Heart left ventricle (tissue), 16 donors: ENCODE measurements around the gene STPG1. TPM values are rescaled to one million over a fixed set of nuclear protein-coding genes. Genes with fewer than 3 reads are reported as not detected.

ENCODE experiments used
- ATAC-seq, 4 donors: fragments of 200-7000 bp; cut with Tn5 transposase; one replicate each; pipeline ENCODE4 v1.9.1; 2020 to 2022; ENCODE audit warnings: moderate library complexity in 4 of 4, mild to moderate bottlenecking in 3 of 4, moderate number of reproducible peaks in 1 of 4
- DNase-seq, 5 donors: peaks; one replicate each; pipeline ENCODE4 v3.0.0-alpha.2; 2020
- H3K27ac ChIP-seq, 12 donors: fragments of 200-600 bp; sonication (generic) in 4 of 12; one replicate each; pipeline versions ENCODE4 v1.5.0 to v1.8.0; 2016 to 2022; ENCODE audit warnings: mild to moderate bottlenecking in 2 of 12
- H3K27me3 ChIP-seq, 9 donors: fragments of 200-600 bp; sonication (generic) in 2 of 9; one replicate each; pipeline versions ENCODE4 v1.5.1 to v1.8.0; 2016 to 2022; ENCODE audit warnings: mild to moderate bottlenecking in 3 of 9
- H3K36me3 ChIP-seq, 9 donors: fragments of 200-600 bp; sonication (generic) in 2 of 9; one replicate each; pipeline versions ENCODE4 v1.5.0 to v1.8.0; 2018 to 2022; ENCODE audit warnings: mild to moderate bottlenecking in 2 of 9
- H3K4me1 ChIP-seq, 12 donors: fragments of 200-600 bp; sonication (generic) in 4 of 12; one replicate each; pipeline versions ENCODE4 v1.5.0 to v1.8.0; 2016 to 2022; ENCODE audit warnings: mild to moderate bottlenecking in 3 of 12
- H3K4me3 ChIP-seq, 12 donors: fragments of 200-600 bp; sonication (generic) in 4 of 12; one replicate each; pipeline versions ENCODE4 v1.5.0 to v1.8.0; 2017 to 2022; ENCODE audit warnings: mild to moderate bottlenecking in 9 of 12, moderate library complexity in 4 of 12
- H3K9me3 ChIP-seq, 12 donors: fragments of 200-600 bp; sonication (generic) in 4 of 12; one replicate each; pipeline versions ENCODE4 v1.5.0 to v1.8.0; 2016 to 2022; ENCODE audit warnings: mild to moderate bottlenecking in 1 of 12
- CTCF ChIP-seq, 12 donors: fragments of 200-600 bp; sonication (generic) in 4 of 12; IDR thresholded peaks; one replicate each; pipeline versions ENCODE4 v1.5.0 to v1.8.0; 2018 to 2022; ENCODE audit warnings: antibody characterized with exemption in 12 of 12, mild to moderate bottlenecking in 5 of 12
- POLR2A ChIP-seq, 2 donors: fragments of 450-650 bp; IDR thresholded peaks; one replicate each; pipeline ENCODE4 v1.6.1; 2017; ENCODE audit warnings: antibody characterized with exemption in 2 of 2, mild to moderate bottlenecking in 2 of 2, moderate library complexity in 2 of 2
- WGBS, 4 donors: extraction: QIAGEN DNeasy Blood & Tissue Kit in 2 of 4; methylation state at CpG; one replicate each; pipeline versions ENCODE4 v1.1.5 to v1.1.7; 2013 to 2018; 5-methylcytosine and 5-hydroxymethylcytosine counted together
- intact Hi-C, 10 donors: fragments of 100-400 bp; cut with DNase I; formaldehyde crosslinking; loops; one replicate each; pipeline versions ENCODE4 v1.11.1 to v1.14.2; 2022
- polyA plus RNA-seq, 2 donors: library from polyadenylated mRNA; stranded (reverse); fragments of 200-250 nt; gene quantifications; one replicate each; pipeline ENCODE4 v1.2.3, GENCODE V29; 2013
- total RNA-seq, 9 donors: library from RNA; depleted of rRNA in 2 of 9; stranded (reverse); fragments of >200 nt in 2 of 9; fragmentation: NEBNext Ultra II Directional in 3 of 9; extraction: Animal tissue kit (Norgen Biotek cat#: 25700) in 3 of 9; gene quantifications; one replicate each; pipeline versions ENCODE4 v1.1.0 to v1.2.4, GENCODE V29; 2016 to 2023
- donor health status: ischemic (EF 13 %, LVEDD 7.1; RV severe dilation, severe dysfunction).
- donor health status: healthy with polysubstance abuse.
- donor health status: DM: no; HTN: yes; CAD: no.
- donor health status: DM: no; HTN: no; CAD: no.
- donor health status: ischemic (EF 25% LVEDD 6.9; RV normal size, moderate dysfunction).
- donor health status: ischemic (EF 25% LVEDD 5.7; RV mildly dilated, moderate dysfunction).
- donor health status: healthy.
- donor health status: DM: yes; HTN: yes; CAD: no.
- donor health status: ischemic (EF 35%, LVEDD 5.7; RV mildly dilated, moderate dysfunction).
- donor health status: nonischemic (EF 11% LVEDD 7.7; RV severe dilation, severe dysfunction).
- donor health status: DM: yes; HTN: yes; CAD: no.
- donor health status: PGD.
- donor health status: ischemic (EF 29% LVEDD 5.4; RV normal size, mild dysfunction).
- donor health status: nonischemic (EF 23%, LVEDD 6.1; RV moderate dilation, normal function).

The STPG1 gene
- total and polyA plus RNA-seq, 11 donors, result 3.8 to 6.9 (median 4.8) TPM

DNA sequence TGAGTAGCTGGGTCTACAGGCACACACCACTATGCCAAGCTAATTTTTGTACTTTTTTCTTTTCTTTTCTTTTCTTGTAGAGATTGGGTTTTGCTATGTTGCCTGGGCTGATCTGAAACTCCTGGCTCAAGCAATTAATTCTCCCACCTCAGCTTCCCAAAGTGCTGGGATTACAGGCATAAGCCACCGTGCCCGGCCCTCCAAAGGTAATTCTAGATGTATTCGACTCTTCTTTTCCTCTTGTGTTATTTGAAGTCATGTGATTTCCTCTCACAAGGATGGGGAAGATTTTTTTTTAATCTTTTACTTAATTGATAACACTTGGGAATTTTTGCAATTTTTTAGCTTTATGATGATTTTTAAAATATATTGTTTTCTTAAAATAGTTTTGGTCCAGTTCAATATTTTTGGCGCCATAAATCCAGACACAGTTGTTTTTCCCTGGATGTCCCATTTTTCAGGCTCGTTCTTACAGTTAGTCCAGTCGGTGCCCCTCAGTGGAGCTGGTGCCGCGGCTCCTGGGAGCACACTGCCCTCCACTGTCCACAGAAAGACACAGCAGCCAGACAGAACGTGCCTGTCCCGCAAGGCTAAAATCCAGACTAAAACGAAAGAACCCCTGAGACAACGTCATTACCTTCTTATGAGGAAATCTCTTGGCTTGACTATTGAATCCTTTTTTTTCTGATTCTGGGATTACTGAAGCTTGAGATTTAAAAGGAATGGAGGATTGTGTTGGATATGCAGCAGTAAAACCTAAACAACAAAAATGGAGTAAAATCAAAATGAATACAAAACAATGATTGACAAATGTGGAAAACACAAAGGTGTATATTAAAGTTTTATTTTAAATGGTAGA lies 22.4 kb downstream of the STPG1 start:
- TF ChIP-seq CTCF (IDR thresholded peaks at IDR 0.05) (peak; percentile 89 to 98 (median 94)), POLR2A (IDR thresholded peaks at IDR 0.05) (no peak)
- intact Hi-C loops, result loop anchor here (1.0 to 10.0 kb wide), 10 partner anchors 188 to 319 kb away; no protein-coding TSS in a partner anchor
- ATAC-seq, result peak; percentile 91 to 96 (median 96)
- DNase-seq, result peak; percentile 80 to 86 (median 81)
- no peaks in the 10 kb centered on the region for H3K36me3 ChIP-seq
- H3K4me1 ChIP-seq, result peaks cover 0 to 21% (median 14%) of the 10 kb centered on the region in 12 donors
- peak overlapping the region; percentile 58 to 86 (median 74) for H3K27ac ChIP-seq
- H3K9me3 ChIP-seq, result no peaks in the 10 kb centered on the region
- H3K27me3 ChIP-seq, result no peaks in the 10 kb centered on the region
- WGBS, 4 donors, result 10 to 17% (median 12%) methylated on average over 12 of the region's 12 CpGs
- H3K4me3 ChIP-seq, result peak overlapping the region in 9 of 12 donors; percentile 14 to 38 (median 25)

GRCh38 chr1:24389231-24389678 lies 24.3 kb downstream of the STPG1 start:
- Histone ChIP-seq H3K4me3 (no peak overlapping the region), H3K27me3 (no peaks in the 10 kb centered on the region), H3K27ac (no peak overlapping the region), H3K36me3 (no peaks in the 10 kb centered on the region), H3K4me1 (peaks cover 0 to 32% (median 15%) of the 10 kb centered on the region in 12 donors), H3K9me3 (no peaks in the 10 kb centered on the region)
- WGBS, 4 donors, result 90 to 96% (median 92%) methylated on average over 4 of the region's 4 CpGs
- TF ChIP-seq CTCF (IDR thresholded peaks at IDR 0.05) (no peak), POLR2A (IDR thresholded peaks at IDR 0.05) (no peak)
- intact Hi-C loops, result loop anchor here in 1 of 10 donors (5.0 to 10.0 kb wide), 2 partner anchors 62 to 94 kb away; no protein-coding TSS in a partner anchor
- DNase-seq (no peak), ATAC-seq (no peak)

- H3K36me3 ChIP-seq, result peaks cover 0 to 3% (median 0%) of the 10 kb centered on the region in 9 donors
- no peak overlapping the region for H3K4me3 ChIP-seq
- H3K27me3 ChIP-seq, result no peaks in the 10 kb centered on the region
- WGBS, 4 donors, result 88 to 97% (median 94%) methylated on average over 8 of the region's 8 CpGs
- no peak for DNase-seq
- H3K27ac ChIP-seq, result no peak overlapping the region
- ATAC-seq, result no peak
- H3K9me3 ChIP-seq, result no peaks in the 10 kb centered on the region
- intact Hi-C loops, result loop anchor here in 1 of 10 donors (5.0 to 10.0 kb wide), 2 partner anchors 61 to 94 kb away; no protein-coding TSS in a partner anchor
- peaks cover 0 to 39% (median 15%) of the 10 kb centered on the region in 12 donors for H3K4me1 ChIP-seq
- TF ChIP-seq POLR2A (IDR thresholded peaks at IDR 0.05), result no peak
- TF ChIP-seq CTCF (IDR thresholded peaks at IDR 0.05), result no peak
These were observed 25.2 kb downstream of the STPG1 start for GRCh38 chr1:24388331-24388885.
